Non-pigmented ciliary epithelial cell (primary cell): Measurements from ENCODE around the gene PGA3.
"Not testable (repeated sequence)": the region's sequence is repeated elsewhere in the genome, so short reads cannot be mapped to it uniquely, and the experiment has no call there.

Source experiments
- DNase-seq: peaks from one replicate; pipeline ENCODE4 v3.0.0-alpha.2; 2010; ENCODE audit warnings: low read depth

Gene PGA3

DNA sequence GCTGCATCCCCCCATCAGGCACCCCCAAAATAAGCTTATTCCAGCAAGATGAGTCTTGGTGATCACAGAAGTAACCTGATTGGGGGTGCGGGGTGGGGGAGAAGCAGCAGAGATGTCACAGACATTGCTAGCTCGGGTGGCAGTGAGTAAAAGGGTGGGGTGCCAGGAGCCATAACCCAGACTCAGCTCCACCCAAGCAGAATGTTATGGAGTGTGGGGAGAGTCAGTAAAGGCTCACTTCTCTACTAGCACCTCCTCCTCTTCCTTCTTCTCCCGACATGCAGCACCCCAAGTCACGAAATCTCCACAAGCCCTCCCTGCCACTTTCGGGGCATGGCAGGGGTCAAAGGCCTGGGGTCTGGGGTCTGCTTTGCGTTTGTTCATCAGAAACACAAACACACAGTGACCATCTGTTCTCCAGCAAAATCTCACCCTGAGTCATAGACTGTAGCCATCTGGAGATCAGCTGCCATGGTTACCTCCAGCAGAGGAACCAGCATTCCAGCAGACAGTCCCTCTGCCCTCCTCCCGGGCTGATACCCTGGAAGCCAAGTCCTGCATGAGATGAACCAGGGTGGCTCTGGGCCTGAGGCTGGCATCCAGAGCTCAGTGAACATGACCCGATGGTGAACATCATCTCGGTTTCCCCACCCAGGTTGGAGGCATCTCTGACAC, 4.5 kb downstream of the PGA3 start:
- not testable (repeated sequence) for DNase-seq

DNA sequence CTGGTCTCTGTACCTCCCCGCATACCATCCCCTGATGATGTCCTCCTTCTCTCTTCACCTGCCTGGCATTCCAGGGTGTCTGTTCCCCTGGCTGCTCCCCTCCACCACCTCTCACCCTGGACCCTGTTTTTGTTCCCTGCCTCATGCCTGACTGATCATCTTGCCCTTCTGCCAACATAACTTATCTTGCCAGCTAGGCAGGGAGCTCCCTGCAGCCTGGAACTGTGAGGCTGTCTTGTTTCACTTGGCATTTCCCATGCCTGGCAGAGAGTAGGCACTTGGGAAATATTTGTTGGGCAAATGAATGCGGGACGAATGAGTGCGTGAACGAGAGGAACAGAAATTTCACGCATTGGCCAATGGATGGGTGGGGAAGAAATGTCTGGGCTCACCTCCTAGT, 7.3 kb downstream of the PGA3 start:
- DNase-seq = not testable (repeated sequence)

DNA sequence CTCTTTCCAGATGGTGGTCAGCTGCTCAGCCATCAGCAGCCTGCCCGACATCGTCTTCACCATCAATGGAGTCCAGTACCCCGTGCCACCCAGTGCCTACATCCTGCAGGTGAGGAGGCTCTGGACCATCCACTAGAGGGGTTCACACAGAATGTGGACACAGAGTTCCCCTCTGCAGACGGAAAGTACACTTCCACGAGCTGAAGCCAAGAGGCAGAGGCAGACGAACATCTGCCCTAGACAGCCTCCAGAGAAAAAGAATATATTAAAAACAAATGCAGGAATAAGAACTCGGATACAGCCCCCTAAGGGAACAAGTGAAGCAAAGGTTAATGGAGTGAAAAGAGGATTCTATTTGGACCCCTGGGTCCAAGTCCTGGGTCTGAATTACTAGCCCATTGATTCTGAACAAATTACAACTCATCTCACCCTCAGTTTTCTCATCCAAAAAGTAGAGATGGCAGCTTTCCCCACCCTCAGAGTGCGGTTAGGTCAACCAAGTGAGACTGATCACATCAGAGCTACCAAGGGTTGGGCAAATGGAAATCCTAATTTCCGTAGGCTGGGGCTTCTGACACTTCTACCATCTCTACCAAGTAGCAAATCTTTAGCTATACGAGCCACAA, 8.1 kb downstream of the PGA3 start:
- not testable (repeated sequence) for DNase-seq

DNA sequence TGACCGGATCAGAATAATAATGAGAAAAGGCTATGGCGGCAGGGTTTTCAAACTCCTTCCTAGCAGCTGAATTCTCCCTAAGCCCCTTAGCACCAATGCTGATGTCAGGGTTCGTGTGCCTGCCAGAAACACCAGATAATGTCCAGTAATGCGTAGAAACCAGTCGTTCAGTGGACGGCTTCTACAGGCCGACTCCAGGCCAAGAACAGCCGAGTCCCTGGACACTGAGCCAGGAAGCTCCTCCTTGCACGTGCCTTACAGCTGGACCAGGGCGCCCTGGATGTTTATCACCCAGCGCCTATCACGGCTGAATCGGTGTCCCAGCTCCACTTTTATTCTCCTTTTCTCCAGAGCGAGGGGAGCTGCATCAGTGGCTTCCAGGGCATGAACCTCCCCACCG, 8.9 kb downstream of the PGA3 start:
- DNase-seq = not testable (repeated sequence)

DNA sequence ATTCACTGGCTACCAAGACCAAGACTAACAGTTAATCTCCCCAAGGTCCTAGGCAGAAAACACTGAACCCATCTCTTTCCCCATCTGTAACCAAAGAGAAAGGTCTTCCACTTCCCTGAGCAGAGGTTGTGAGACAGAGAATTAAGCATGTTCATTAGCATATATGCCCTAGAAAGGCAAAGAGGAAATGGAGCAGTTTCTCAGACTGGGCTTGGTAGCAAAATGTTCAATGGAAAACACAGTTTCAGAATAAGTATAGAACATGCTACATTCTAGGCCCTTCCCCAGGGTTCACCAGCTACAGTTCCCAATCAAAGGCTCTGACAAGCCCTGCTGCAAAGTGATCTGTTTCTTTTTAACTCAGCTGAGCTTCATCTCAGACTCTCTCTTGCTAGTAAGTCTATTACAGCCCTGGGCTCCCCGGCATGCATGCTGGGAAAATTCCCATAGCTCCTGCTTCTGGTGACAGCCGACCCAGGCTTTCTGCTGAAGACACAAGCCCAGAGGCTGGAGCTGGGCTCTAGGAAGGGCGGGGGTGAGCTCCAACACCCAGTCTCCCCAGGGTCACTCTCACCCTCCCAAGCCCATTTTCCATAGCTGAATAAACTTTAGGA, 10.5 kb downstream of the PGA3 start:
- DNase-seq = not testable (repeated sequence)

DNA sequence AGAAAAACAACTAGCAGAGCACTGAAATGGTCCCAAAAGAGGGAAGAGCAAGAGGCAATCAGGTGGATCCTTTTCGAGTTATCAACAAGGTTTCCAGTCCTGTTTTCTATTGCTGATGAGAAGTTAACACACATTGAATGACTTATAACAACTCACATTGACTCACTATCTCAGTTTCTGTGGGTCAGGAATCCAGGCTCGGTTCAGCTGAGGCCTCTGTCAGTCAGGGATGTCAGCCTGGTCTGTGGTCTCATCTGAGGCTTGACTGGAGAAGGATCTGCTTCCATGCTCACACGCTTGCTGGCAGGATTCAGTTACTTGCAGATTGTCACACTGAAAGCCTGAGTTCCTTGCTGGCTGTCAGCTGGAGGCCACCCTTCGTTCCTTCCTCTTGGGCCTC, 15.0 kb downstream of the PGA3 start:
- DNase-seq = not testable (repeated sequence)

DNA sequence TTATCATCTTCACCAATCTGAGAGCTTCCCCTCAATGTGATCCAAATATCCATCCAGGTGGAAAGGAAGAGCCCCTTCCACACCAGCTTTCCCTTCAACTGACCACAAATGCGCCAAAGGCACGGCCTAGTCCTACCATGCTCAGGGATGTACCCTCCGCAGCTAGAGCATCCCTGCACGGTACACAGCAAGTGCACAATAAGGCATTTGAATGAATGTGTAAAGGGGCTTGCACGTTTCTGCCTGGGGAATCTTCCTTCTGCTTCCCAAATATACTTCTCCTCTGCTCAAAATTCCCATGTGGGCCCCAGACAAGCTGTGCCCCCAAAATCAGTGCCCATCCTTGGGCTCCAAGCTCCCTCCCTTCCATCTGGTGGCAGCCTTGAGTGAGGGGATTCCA, 15.7 kb downstream of the PGA3 start:
- DNase-seq = not testable (repeated sequence)

DNA sequence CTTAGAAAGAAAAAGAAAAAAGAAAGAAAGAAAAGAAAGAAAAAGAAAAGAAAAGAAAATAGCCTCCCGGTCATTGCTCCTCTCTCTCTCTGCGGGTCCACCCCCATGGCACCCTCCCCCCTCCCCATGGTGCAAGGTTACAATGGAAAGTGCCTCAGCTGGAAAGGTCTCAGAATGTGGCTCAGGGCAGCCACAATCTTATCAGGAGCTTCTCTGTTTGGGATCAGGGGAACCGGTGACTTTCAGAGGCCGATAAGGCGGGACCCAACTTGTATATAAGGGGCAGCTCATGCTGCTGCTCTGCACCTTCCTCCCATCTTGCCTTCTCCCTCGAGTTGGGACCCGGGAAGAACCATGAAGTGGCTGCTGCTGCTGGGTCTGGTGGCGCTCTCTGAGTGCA, 18.7 kb downstream of the PGA3 start, which contains the start of gene PGA4:
Gene PGA4 (plus strand): TSS at position 301 of the 400 bp plus-strand sequence. CDS start 54 bp downstream, at position 355.
- not testable (repeated sequence) for DNase-seq

DNA sequence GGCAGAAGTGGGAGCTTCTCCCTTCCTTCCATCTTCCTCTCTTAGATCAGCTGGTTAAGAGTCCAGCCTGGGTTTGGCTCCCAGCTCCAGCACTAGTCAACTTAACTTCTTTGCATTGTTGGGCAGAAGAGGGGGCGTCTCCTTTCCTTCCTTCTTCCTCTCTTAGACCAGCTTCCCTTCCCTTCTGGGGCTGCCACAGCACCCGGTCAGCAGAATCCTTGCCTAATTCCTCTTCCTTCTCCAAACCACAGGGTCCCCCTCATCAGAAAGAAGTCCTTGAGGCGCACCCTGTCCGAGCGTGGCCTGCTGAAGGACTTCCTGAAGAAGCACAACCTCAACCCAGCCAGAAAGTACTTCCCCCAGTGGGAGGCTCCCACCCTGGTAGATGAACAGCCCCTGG, 19.4 kb downstream of the PGA3 start:
- DNase-seq = not testable (repeated sequence)

DNA sequence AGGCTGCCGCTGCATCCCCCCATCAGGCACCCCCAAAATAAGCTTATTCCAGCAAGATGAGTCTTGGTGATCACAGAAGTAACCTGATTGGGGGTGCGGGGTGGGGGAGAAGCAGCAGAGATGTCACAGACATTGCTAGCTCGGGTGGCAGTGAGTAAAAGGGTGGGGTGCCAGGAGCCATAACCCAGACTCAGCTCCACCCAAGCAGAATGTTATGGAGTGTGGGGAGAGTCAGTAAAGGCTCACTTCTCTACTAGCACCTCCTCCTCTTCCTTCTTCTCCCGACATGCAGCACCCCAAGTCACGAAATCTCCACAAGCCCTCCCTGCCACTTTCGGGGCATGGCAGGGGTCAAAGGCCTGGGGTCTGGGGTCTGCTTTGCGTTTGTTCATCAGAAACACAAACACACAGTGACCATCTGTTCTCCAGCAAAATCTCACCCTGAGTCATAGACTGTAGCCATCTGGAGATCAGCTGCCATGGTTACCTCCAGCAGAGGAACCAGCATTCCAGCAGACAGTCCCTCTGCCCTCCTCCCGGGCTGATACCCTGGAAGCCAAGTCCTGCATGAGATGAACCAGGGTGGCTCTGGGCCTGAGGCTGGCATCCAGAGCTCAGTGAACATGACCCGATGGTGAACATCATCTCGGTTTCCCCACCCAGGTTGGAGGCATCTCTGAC, 23.3 kb downstream of the PGA3 start:
- not testable (repeated sequence) for DNase-seq

DNA sequence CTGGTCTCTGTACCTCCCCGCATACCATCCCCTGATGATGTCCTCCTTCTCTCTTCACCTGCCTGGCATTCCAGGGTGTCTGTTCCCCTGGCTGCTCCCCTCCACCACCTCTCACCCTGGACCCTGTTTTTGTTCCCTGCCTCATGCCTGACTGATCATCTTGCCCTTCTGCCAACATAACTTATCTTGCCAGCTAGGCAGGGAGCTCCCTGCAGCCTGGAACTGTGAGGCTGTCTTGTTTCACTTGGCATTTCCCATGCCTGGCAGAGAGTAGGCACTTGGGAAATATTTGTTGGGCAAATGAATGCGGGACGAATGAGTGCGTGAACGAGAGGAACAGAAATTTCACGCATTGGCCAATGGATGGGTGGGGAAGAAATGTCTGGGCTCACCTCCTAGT, 26.1 kb downstream of the PGA3 start:
- not testable (repeated sequence) for DNase-seq

DNA sequence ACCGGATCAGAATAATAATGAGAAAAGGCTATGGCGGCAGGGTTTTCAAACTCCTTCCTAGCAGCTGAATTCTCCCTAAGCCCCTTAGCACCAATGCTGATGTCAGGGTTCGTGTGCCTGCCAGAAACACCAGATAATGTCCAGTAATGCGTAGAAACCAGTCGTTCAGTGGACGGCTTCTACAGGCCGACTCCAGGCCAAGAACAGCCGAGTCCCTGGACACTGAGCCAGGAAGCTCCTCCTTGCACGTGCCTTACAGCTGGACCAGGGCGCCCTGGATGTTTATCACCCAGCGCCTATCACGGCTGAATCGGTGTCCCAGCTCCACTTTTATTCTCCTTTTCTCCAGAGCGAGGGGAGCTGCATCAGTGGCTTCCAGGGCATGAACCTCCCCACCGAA, 27.7 kb downstream of the PGA3 start:
- not testable (repeated sequence) for DNase-seq

DNA sequence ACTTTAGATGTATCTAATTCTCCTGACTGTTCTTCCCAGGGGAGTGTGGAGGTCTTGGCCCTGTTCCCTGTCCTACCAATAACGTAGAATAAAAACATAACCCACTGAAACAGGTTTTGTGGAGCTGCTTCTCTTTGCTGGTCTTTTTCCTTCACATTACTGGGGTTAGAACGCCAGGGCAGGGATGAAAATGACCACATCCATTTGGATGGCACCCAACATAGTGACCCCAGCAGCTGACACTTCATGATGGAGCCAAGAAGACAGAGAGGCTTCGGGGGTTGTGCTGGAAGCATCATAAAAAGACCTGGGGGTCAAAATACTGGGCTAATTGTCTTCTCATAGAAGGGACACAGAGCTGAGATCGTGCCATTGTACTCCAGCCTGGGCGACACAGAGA, 28.3 kb downstream of the PGA3 start:
- DNase-seq = not testable (repeated sequence)

DNA sequence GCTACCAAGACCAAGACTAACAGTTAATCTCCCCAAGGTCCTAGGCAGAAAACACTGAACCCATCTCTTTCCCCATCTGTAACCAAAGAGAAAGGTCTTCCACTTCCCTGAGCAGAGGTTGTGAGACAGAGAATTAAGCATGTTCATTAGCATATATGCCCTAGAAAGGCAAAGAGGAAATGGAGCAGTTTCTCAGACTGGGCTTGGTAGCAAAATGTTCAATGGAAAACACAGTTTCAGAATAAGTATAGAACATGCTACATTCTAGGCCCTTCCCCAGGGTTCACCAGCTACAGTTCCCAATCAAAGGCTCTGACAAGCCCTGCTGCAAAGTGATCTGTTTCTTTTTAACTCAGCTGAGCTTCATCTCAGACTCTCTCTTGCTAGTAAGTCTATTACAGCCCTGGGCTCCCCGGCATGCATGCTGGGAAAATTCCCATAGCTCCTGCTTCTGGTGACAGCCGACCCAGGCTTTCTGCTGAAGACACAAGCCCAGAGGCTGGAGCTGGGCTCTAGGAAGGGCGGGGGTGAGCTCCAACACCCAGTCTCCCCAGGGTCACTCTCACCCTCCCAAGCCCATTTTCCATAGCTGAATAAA, 29.3 kb downstream of the PGA3 start:
- not testable (repeated sequence) for DNase-seq

DNA sequence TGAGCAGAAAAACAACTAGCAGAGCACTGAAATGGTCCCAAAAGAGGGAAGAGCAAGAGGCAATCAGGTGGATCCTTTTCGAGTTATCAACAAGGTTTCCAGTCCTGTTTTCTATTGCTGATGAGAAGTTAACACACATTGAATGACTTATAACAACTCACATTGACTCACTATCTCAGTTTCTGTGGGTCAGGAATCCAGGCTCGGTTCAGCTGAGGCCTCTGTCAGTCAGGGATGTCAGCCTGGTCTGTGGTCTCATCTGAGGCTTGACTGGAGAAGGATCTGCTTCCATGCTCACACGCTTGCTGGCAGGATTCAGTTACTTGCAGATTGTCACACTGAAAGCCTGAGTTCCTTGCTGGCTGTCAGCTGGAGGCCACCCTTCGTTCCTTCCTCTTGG, 33.8 kb downstream of the PGA3 start:
- DNase-seq = not testable (repeated sequence)

DNA sequence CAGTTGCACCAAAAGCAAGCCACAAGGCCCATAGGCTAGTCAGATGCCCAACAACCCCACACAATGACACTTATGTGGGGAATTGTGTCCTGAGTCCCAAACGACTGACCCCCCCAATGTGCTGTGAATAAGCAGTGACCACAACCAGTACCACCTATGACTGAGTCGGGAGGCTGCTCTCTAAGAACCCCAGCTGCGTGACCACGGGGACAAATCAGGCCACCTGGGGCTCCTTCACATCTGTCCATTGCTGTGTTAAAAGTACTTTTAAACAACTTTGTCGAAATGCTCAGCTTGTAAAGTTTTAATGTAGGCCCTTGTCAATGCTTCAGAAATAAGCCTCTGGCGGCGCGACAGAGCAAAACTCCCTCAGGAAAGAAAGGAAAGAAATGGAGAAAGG, 37.0 kb downstream of the PGA3 start:
- DNase-seq = not testable (repeated sequence)

DNA sequence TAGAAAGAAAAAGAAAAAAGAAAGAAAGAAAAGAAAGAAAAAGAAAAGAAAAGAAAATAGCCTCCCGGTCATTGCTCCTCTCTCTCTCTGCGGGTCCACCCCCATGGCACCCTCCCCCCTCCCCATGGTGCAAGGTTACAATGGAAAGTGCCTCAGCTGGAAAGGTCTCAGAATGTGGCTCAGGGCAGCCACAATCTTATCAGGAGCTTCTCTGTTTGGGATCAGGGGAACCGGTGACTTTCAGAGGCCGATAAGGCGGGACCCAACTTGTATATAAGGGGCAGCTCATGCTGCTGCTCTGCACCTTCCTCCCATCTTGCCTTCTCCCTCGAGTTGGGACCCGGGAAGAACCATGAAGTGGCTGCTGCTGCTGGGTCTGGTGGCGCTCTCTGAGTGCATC, 37.6 kb downstream of the PGA3 start, which contains the start of gene PGA5:
Gene PGA5 (plus strand): TSS at position 301 of the 400 bp plus-strand sequence. CDS start 52 bp downstream, at position 353.
- DNase-seq = not testable (repeated sequence)

DNA sequence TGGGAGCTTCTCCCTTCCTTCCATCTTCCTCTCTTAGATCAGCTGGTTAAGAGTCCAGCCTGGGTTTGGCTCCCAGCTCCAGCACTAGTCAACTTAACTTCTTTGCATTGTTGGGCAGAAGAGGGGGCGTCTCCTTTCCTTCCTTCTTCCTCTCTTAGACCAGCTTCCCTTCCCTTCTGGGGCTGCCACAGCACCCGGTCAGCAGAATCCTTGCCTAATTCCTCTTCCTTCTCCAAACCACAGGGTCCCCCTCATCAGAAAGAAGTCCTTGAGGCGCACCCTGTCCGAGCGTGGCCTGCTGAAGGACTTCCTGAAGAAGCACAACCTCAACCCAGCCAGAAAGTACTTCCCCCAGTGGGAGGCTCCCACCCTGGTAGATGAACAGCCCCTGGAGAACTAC, 38.2 kb downstream of the PGA3 start:
- not testable (repeated sequence) for DNase-seq

DNA sequence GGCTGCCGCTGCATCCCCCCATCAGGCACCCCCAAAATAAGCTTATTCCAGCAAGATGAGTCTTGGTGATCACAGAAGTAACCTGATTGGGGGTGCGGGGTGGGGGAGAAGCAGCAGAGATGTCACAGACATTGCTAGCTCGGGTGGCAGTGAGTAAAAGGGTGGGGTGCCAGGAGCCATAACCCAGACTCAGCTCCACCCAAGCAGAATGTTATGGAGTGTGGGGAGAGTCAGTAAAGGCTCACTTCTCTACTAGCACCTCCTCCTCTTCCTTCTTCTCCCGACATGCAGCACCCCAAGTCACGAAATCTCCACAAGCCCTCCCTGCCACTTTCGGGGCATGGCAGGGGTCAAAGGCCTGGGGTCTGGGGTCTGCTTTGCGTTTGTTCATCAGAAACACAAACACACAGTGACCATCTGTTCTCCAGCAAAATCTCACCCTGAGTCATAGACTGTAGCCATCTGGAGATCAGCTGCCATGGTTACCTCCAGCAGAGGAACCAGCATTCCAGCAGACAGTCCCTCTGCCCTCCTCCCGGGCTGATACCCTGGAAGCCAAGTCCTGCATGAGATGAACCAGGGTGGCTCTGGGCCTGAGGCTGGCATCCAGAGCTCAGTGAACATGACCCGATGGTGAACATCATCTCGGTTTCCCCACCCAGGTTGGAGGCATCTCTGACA, 42.1 kb downstream of the PGA3 start:
- not testable (repeated sequence) for DNase-seq

DNA sequence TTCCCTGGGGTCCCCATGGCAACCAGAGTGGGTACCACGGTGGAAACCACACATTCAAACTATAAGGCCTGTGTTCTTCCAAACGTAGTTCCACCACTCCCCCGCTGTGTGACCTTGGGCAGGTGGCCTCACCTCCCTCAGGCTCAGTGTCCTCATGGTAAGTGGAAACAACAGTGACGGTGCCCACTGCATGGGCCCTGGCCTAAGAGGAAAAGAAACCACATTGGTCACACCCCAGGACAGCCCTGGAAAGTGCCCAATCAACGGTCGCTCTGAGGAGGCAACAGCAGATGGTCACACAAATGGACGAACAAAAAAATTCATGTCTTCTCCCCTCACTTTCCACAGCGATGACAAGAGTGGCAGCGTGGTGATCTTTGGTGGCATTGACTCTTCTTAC, 44.8 kb downstream of the PGA3 start:
- not testable (repeated sequence) for DNase-seq

DNA sequence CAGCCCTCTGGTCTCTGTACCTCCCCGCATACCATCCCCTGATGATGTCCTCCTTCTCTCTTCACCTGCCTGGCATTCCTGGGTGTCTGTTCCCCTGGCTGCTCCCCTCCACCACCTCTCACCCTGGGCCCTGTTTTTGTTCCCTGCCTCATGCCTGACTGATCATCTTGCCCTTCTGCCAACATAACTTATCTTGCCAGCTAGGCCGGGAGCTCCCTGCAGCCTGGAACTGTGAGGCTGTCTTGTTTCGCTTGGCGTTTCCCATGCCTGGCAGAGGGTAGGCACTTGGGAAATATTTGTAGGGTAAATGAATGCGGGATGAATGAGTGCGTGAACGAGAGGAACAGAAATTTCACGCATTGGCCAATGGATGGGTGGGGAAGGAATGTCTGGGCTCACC, 45.9 kb downstream of the PGA3 start:
- DNase-seq = not testable (repeated sequence)
